ENCODE data around the gene RFWD3. TPM values are rescaled to one million over a fixed set of nuclear protein-coding genes. Genes with fewer than 3 reads are reported as not detected.

RFWD3 gene
- total RNA-seq, 1 experiment from 2014 or later = 31.3 TPM

GRCh38 chr16:74573622-74574021, 93.1 kb downstream of the RFWD3 start:
- no peak for DNase-seq (ENCODE audit: low read depth, low spot score)
- in situ Hi-C loops (cut with HindIII; ENCODE audit: low pct_unique_long_range_greater_than_20kb, low sequenced_read_pairs) = no loop called here

Other genes starting within 250 kb of the RFWD3 start
- not detected in 2 replicates for gene CLEC18B, start 245.4 kb downstream of the RFWD3 start, total RNA-seq (2014; rRNA removed; shearing (Covaris generic))
- 41.7 and 57.9 TPM in 2 replicates for gene GLG1, start 59.8 kb downstream of the RFWD3 start, total RNA-seq (2014; rRNA removed; shearing (Covaris generic))
- 6.0 and 7.9 TPM in 2 replicates for gene MLKL, start 34.0 kb upstream of the RFWD3 start, total RNA-seq (2014; rRNA removed; shearing (Covaris generic))
- gene FA2H, start 107.9 kb upstream of the RFWD3 start, total RNA-seq (2014; rRNA removed; shearing (Covaris generic)) = 0.08 TPM in 1 of 2 replicates, not detected in the other